ENCODE data around the gene IFITM10. TPM values are rescaled to one million over a fixed set of nuclear protein-coding genes. Genes with fewer than 3 reads are reported as not detected.

Gene IFITM10
- total RNA-seq, 1 donor: 0.43 TPM

- H3K4me3 ChIP-seq (ENCODE audit: low read depth, low read length): no peak overlapping the region
- TF ChIP-seq, protein P1, sequence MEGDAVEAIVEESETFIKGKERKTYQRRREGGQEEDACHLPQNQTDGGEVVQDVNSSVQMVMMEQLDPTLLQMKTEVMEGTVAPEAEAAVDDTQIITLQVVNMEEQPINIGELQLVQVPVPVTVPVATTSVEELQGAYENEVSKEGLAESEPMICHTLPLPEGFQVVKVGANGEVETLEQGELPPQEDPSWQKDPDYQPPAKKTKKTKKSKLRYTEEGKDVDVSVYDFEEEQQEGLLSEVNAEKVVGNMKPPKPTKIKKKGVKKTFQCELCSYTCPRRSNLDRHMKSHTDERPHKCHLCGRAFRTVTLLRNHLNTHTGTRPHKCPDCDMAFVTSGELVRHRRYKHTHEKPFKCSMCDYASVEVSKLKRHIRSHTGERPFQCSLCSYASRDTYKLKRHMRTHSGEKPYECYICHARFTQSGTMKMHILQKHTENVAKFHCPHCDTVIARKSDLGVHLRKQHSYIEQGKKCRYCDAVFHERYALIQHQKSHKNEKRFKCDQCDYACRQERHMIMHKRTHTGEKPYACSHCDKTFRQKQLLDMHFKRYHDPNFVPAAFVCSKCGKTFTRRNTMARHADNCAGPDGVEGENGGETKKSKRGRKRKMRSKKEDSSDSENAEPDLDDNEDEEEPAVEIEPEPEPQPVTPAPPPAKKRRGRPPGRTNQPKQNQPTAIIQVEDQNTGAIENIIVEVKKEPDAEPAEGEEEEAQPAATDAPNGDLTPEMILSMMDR (IDR thresholded peaks at IDR 0.05; ENCODE audit: insufficient read depth, low read depth, low read length): no peak
- no peak for DNase-seq (ENCODE audit: low read depth)
Observed at GRCh38 chr11:1731451-1732059, 18.8 kb downstream of the IFITM10 start.

- H3K4me3 ChIP-seq (ENCODE audit: low read depth, low read length): no peak overlapping the region
- DNase-seq (ENCODE audit: low read depth): no peak
- TF ChIP-seq, protein P1 (IDR thresholded peaks at IDR 0.05; ENCODE audit: insufficient read depth, low read depth, low read length): no peak
Observed at GRCh38 chr11:1730059-1730629, 20.3 kb downstream of the IFITM10 start.

- no peak for DNase-seq (ENCODE audit: low read depth)
- TF ChIP-seq, protein P1 (IDR thresholded peaks at IDR 0.05; ENCODE audit: insufficient read depth, low read depth, low read length): no peak
- H3K4me3 ChIP-seq (ENCODE audit: low read depth, low read length): no peak overlapping the region
Observed at GRCh38 chr11:1729692-1730011, 20.7 kb downstream of the IFITM10 start.

DNA sequence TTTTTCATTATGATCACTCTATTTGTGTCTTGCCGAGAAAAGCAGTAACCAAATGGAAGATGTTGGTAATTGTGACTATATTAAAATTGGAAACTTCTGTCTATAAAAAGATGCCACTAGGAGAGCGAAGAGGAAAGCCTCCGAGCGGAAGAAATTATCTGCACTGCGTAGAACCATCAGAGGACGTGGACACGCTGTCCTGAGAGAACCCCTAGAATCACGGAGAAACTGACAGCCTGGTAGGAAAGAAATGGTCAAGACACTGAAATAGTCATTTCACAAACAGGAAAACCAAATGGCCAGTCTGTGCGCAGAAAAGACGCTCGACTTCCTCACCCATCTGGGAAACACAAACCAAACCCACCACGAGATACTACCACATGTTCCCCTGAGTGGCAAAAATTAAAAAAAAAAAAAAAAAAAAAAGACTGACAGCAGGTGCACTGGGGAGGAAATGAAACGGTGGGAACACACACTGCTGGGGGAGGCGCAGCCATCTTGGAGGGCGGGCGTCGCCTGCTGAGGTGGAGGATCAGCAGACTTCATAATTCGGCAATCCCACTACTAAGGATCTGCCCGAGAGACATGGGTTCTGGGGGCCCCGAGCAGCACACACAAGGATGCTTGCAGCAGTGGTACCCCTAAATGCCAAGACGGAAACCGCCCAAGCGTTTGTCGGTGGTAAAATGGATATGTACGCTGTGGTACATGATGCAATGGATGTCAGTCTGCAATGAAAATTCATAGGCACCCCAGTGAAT is 21.3 kb downstream of the IFITM10 start:
- TF ChIP-seq, protein P1 (IDR thresholded peaks at IDR 0.05; ENCODE audit: insufficient read depth, low read depth, low read length): no peak

DNA sequence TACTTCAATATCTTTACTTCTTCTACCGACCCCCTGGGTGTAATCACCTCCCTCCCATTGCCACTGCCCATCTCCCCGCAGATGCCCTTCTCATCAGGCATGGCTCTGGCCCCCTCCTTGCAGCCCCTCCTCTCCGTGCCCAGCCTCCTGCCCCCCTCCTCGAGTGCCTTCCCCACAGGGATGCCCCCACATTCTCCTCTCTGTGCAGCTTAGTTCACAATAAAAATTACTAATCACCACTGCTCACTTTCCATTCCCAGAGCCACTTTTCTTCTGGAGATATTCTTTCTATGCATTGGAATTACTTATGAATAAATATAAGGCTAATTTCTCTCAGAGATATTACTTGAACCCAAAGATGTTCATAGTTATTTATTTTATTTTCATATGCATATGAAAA is 22.1 kb downstream of the IFITM10 start:
- TF ChIP-seq, protein P1 (IDR thresholded peaks at IDR 0.05; ENCODE audit: insufficient read depth, low read depth, low read length): no peak
- no peak overlapping the region for H3K4me3 ChIP-seq (ENCODE audit: low read depth, low read length)
- no peak for DNase-seq (ENCODE audit: low read depth)

More for the DNA sequence above, 21.3 kb downstream of the IFITM10 start:
- no peak for DNase-seq (ENCODE audit: low read depth)
- no peak overlapping the region for H3K4me3 ChIP-seq (ENCODE audit: low read depth, low read length)

- H3K4me3 ChIP-seq (ENCODE audit: low read depth, low read length): no peak overlapping the region
- TF ChIP-seq, protein P1 (IDR thresholded peaks at IDR 0.05; ENCODE audit: insufficient read depth, low read depth, low read length): no peak
- DNase-seq (ENCODE audit: low read depth): no peak
Observed at GRCh38 chr11:1727861-1728260, 22.5 kb downstream of the IFITM10 start.
